ENCODE results near the gene RSAD1. TPM values are rescaled to one million over a fixed set of nuclear protein-coding genes. Genes with fewer than 3 reads are reported as not detected.

RSAD1 gene
- total RNA-seq (38.9 TPM), polyA plus RNA-seq (ENCODE audit: insufficient read depth, low read depth, low replicate concordance) (39.9 TPM)
- long read RNA-seq, donor 1, transcript RSAD1-201 (9 exons, 2,528 nt): major isoform, 5 of 5 reads
- long read RNA-seq, donor 1, partial matches to known transcripts: 0 of 5 reads
- long read RNA-seq, donor 1, other reads (novel, unspliced or antisense): 0 of 5 reads
- long read RNA-seq, donor 2, partial matches to known transcripts: 32 of 38 reads
- long read RNA-seq, donor 2, other reads (novel, unspliced or antisense): 0 of 38 reads
- long read RNA-seq, donor 3, transcript RSAD1-201 (9 exons, 2,528 nt): major isoform, 7 of 8 reads
- long read RNA-seq, donor 3, partial matches to known transcripts: 0 of 8 reads
- long read RNA-seq, donor 3, other reads (novel, unspliced or antisense): 0 of 8 reads
- long read RNA-seq, donor 4, partial matches to known transcripts: 0 of 3 reads
- long read RNA-seq, donor 4, other reads (novel, unspliced or antisense): 0 of 3 reads
- long read RNA-seq, donor 5, partial matches to known transcripts: 0 of 1 reads
- long read RNA-seq, donor 5, other reads (novel, unspliced or antisense): 0 of 1 reads
- long read RNA-seq, donor 6, partial matches to known transcripts: 0 of 1 reads
- long read RNA-seq, donor 6, other reads (novel, unspliced or antisense): 0 of 1 reads
- long read RNA-seq, donor 7, transcript RSAD1-201 (9 exons, 2,528 nt): major isoform, 30 of 75 reads
- long read RNA-seq, donor 7, partial matches to known transcripts: 10 of 75 reads
- long read RNA-seq, donor 7, other reads (novel, unspliced or antisense): 33 of 75 reads
- long read RNA-seq, donor 8, transcript RSAD1-201 (9 exons, 2,528 nt): major isoform, 6 of 9 reads
- long read RNA-seq, donor 8, partial matches to known transcripts: 0 of 9 reads
- long read RNA-seq, donor 8, other reads (novel, unspliced or antisense): 0 of 9 reads
- long read RNA-seq, donor 9, partial matches to known transcripts: 0 of 5 reads
- long read RNA-seq, donor 9, other reads (novel, unspliced or antisense): 0 of 5 reads
- long read RNA-seq, donor 10, transcript RSAD1-201 (9 exons, 2,528 nt): major isoform, 9 of 28 reads
- long read RNA-seq, donor 10, partial matches to known transcripts: 16 of 28 reads
- long read RNA-seq, donor 10, other reads (novel, unspliced or antisense): 0 of 28 reads

GRCh38 chr17:50478391-50479381, at the start of gene RSAD1:
Gene RSAD1, plus strand, starts transcription at chr17:50478860. Its CDS starts 25 bp downstream, at chr17:50478885.
- H3K27me3 ChIP-seq (ENCODE audit: control insufficient read depth, insufficient read depth, low read length): no peaks in the 10 kb centered on the region
- intact Hi-C loops (cut with DNase I): no loop called here

DNA sequence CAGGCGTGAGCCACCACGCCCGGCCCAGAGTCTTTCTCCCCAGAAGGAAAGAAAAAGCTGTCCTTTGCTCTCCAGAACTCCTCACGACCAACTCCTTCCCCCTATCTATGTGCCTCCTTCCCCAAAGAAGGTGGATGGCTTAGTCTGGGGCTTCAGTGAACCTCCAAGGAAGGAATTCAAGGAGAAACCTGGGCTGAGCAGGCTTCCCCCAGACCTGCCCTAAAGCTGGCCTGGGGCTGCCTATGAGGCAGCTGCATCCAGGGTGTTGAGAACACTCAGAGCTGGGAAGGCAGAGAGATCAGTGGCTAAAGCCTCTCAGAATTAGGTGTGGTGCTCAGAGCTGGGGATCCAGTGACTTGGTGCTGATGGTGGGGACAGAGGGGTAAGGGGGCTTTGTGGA, 48.9 kb upstream of the RSAD1 start:
- DNase-seq: no peak
- H3K9ac ChIP-seq (ENCODE audit: low read length in 3 of 3): peak overlapping the region in 1 of 3 donors; percentile 64
- intact Hi-C loops (cut with DNase I): no loop called here

More at GRCh38 chr17:50478391-50479381, at the start of gene RSAD1:
- H3K4me3 ChIP-seq (ENCODE audit: low read length in 3 of 3): peak within 1 kb of the TSS; percentile 78 to 83 (median 79)
- H3K9ac ChIP-seq (ENCODE audit: low read length in 3 of 3): peak within 1 kb of the TSS; percentile 63 to 92 (median 92)
- peaks cover 0 to 12% (median 9%) of the 10 kb centered on the region in 3 donors for H3K36me3 ChIP-seq (ENCODE audit: control insufficient read depth in 2 of 3, insufficient read depth in 3 of 3, low read length in 3 of 3)
- H3K9me3 ChIP-seq (ENCODE audit: control insufficient read depth in 2 of 3, insufficient read depth in 1 of 3, low read length in 3 of 3): no peaks in the 10 kb centered on the region
- H3K27ac ChIP-seq (ENCODE audit: low read depth in 2 of 2, low read length in 2 of 2): peak within 1 kb of the TSS; percentile 92 to 93
- DNase-seq (peak; percentile 93 to 97 (median 95)), FAIRE-seq (no peak)
- TF ChIP-seq, protein P1, sequence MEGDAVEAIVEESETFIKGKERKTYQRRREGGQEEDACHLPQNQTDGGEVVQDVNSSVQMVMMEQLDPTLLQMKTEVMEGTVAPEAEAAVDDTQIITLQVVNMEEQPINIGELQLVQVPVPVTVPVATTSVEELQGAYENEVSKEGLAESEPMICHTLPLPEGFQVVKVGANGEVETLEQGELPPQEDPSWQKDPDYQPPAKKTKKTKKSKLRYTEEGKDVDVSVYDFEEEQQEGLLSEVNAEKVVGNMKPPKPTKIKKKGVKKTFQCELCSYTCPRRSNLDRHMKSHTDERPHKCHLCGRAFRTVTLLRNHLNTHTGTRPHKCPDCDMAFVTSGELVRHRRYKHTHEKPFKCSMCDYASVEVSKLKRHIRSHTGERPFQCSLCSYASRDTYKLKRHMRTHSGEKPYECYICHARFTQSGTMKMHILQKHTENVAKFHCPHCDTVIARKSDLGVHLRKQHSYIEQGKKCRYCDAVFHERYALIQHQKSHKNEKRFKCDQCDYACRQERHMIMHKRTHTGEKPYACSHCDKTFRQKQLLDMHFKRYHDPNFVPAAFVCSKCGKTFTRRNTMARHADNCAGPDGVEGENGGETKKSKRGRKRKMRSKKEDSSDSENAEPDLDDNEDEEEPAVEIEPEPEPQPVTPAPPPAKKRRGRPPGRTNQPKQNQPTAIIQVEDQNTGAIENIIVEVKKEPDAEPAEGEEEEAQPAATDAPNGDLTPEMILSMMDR (IDR thresholded peaks at IDR 0.05; ENCODE audit: borderline replicate concordance, extremely low read depth, insufficient read depth): peak; percentile 64
- H3K4me1 ChIP-seq (ENCODE audit: control insufficient read depth in 2 of 3, insufficient read depth in 2 of 3, low read depth in 1 of 3, low read length in 3 of 3): peaks cover 0 to 22% (median 20%) of the 10 kb centered on the region in 3 donors

More for the DNA sequence above, 48.9 kb upstream of the RSAD1 start:
- TF ChIP-seq, protein P1 (IDR thresholded peaks at IDR 0.05; ENCODE audit: borderline replicate concordance, extremely low read depth, insufficient read depth): no peak
- no peaks in the 10 kb centered on the region for H3K9me3 ChIP-seq (ENCODE audit: control insufficient read depth in 2 of 3, insufficient read depth in 1 of 3, low read length in 3 of 3)
- no peak for FAIRE-seq
- peaks cover 6 to 27% (median 25%) of the 10 kb centered on the region in 3 donors for H3K4me1 ChIP-seq (ENCODE audit: control insufficient read depth in 2 of 3, insufficient read depth in 2 of 3, low read depth in 1 of 3, low read length in 3 of 3)
- peak overlapping the region in 2 of 3 donors; percentile 35 to 61 for H3K4me3 ChIP-seq (ENCODE audit: low read length in 3 of 3)
- H3K27me3 ChIP-seq (ENCODE audit: control insufficient read depth, insufficient read depth, low read length): no peaks in the 10 kb centered on the region
- peak overlapping the region; percentile 37 to 84 for H3K27ac ChIP-seq (ENCODE audit: low read depth in 2 of 2, low read length in 2 of 2)
- H3K36me3 ChIP-seq (ENCODE audit: control insufficient read depth in 2 of 3, insufficient read depth in 3 of 3, low read length in 3 of 3): peaks cover 0 to 5% (median 0%) of the 10 kb centered on the region in 3 donors

Data from kidney (tissue), 22 donors.